ENCODE measurements around the gene CD52. TPM values are rescaled to one million over a fixed set of nuclear protein-coding genes. Genes with fewer than 3 reads are reported as not detected.

Gene CD52
- not detected in 2 replicates for total RNA-seq

DNA sequence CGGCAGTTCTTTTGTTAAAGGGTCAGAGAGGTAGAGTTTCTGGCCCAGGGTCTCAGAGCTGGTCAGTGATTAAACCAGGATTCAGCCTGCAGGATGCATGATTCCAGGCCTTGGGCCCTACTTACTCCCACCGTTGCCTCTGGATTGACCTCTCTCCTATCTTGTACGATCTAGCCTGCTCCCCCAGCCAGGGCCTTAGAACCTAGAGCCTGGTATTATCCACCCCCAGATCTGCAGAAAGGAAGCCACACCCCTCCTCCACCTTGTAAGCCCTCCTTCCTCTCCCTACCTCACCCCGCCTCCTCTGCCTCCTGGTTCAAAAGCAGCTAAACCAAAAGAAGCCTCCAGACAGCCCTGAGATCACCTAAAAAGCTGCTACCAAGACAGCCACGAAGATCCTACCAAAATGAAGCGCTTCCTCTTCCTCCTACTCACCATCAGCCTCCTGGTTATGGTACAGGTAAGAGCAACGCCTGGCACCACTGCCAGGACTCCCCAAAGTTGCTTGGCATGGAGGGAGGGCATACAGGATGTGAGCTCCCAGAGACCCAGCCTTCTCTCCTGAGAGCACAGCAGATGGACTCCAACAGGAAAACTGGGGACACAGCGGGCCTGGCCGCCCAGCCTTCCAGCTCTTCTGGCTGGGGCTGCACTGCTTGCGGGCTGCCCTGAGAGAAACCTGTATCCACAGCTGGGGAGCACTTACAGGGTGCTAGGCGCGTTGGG is at the start of gene CD52:
Gene CD52 (plus strand): TSS at position 347 of the 726 bp plus-strand sequence. CDS start 60 bp downstream, at position 407.

GRCh38 chr1:26279456-26280332 is 38.1 kb upstream of the CD52 start, which contains the start of gene SH3BGRL3:
Gene SH3BGRL3, plus strand, starts transcription at chr1:26280086. Its CDS starts 70 bp downstream, at chr1:26280156.

GRCh38 chr1:26306290-26307229 is 11.2 kb upstream of the CD52 start, which contains the start of gene UBXN11:
Gene UBXN11, minus strand, starts transcription at chr1:26306636. Its CDS starts 3,753 bp downstream, at chr1:26302883.

GRCh38 chr1:26353976-26354820 is 36.4 kb downstream of the CD52 start, which contains the start of gene CRYBG2:
Gene CRYBG2, minus strand, starts transcription at chr1:26354130. Its CDS starts 7,473 bp downstream, at chr1:26346657.

Other genes with a start within 250 kb of the CD52 start
- gene PDIK1L, start 206.1 kb upstream of the CD52 start, total RNA-seq = 8.9 and 9.4 TPM in 2 replicates
- gene FAM110D, start 158.9 kb upstream of the CD52 start, total RNA-seq = 0.66 and 2.7 TPM in 2 replicates
- not detected in 2 replicates for gene C1orf232, start 149.0 kb upstream of the CD52 start, total RNA-seq
- 20.2 and 21.7 TPM in 2 replicates for gene ZNF593, start 148.1 kb upstream of the CD52 start, total RNA-seq
- gene ZNF593OS, start 146.1 kb upstream of the CD52 start, total RNA-seq = not detected in 2 replicates
- gene CNKSR1, start 140.5 kb upstream of the CD52 start, total RNA-seq = 0.13 TPM in 1 of 2 replicates, not detected in the other
- gene CATSPER4, start 127.4 kb upstream of the CD52 start, total RNA-seq = not detected in 2 replicates
- gene CEP85, start 83.8 kb upstream of the CD52 start, total RNA-seq = 11.3 and 17.1 TPM in 2 replicates
- 33.6 and 41.1 TPM in 2 replicates for gene SH3BGRL3, start 37.9 kb upstream of the CD52 start, total RNA-seq
- gene UBXN11, start 11.3 kb upstream of the CD52 start, total RNA-seq = 2.7 and 4.5 TPM in 2 replicates
- gene CRYBG2, start 36.2 kb downstream of the CD52 start, total RNA-seq = not detected in 2 replicates
- gene ZNF683, start 54.8 kb downstream of the CD52 start, total RNA-seq = not detected in 2 replicates
- not detected in 2 replicates for gene LIN28A, start 92.9 kb downstream of the CD52 start, total RNA-seq
- gene DHDDS, start 114.4 kb downstream of the CD52 start, total RNA-seq = 58.9 and 68.2 TPM in 2 replicates
- 320 and 391 TPM in 2 replicates for gene HMGN2, start 154.5 kb downstream of the CD52 start, total RNA-seq
- 12.1 and 18.1 TPM in 2 replicates for gene RPS6KA1, start 211.8 kb downstream of the CD52 start, total RNA-seq